Neutrophil (primary cell): ENCODE measurements around the gene RARB.

Source experiments
- H3K27ac ChIP-seq: fragments of 200-600 bp; sonication (generic); 2 replicates; pipeline ENCODE4 v1.5.1; 2016; ENCODE audit warnings: mild to moderate bottlenecking, moderate library complexity
- H3K27me3 ChIP-seq: fragments of 200-600 bp; sonication (generic); 2 replicates; pipeline ENCODE4 v1.6.0; 2016; ENCODE audit warnings: mild to moderate bottlenecking
- H3K36me3 ChIP-seq: fragments of 200-600 bp; sonication (generic); 2 replicates; pipeline ENCODE4 v1.5.1; 2017
- H3K4me1 ChIP-seq, 2 experiments: fragments of 200-600 bp in 1 of 2; sonication (generic) in 1 of 2; 1 replicate in 1 of 2; 2 replicates in 1 of 2; pipeline versions ENCODE4 v1.5.1 to v1.6.1; 2013 to 2016; ENCODE audit warnings: low read depth in 1 of 2, low read length in 1 of 2, mild to moderate bottlenecking in 1 of 2, moderate library complexity in 1 of 2; ENCODE audit not compliant: control insufficient read depth in 1 of 2, insufficient read depth in 1 of 2
- H3K4me3 ChIP-seq, 2 experiments: fragments of 200-600 bp in 1 of 2; sonication (generic) in 1 of 2; 1 replicate in 1 of 2; 2 replicates in 1 of 2; pipeline ENCODE4 v1.5.1; 2013 to 2016; ENCODE audit warnings: low read depth in 1 of 2, low read length in 1 of 2, mild to moderate bottlenecking in 1 of 2, moderate library complexity in 1 of 2
- H3K9me3 ChIP-seq: fragments of 200-600 bp; sonication (generic); 2 replicates; pipeline ENCODE4 v1.5.1; 2016
- CTCF ChIP-seq: fragments of 200-600 bp; sonication (generic); IDR thresholded peaks from 2 replicates; pipeline ENCODE4 v1.5.1; 2016; ENCODE audit warnings: antibody characterized with exemption

Gene RARB

GRCh38 chr3:25603703-25604102 is 175.6 kb downstream of the RARB start:
- Histone ChIP-seq H3K27ac (peak overlapping the region; percentile 73), H3K27me3 (no peaks in the 10 kb centered on the region), H3K4me3 (peak overlapping the region in 1 of 2 experiments; percentile 5), H3K9me3 (no peaks in the 10 kb centered on the region), H3K36me3 (peaks cover 74% of the 10 kb centered on the region), H3K4me1 (peaks cover 15 to 16% of the 10 kb centered on the region in 2 experiments)
- no peak for TF ChIP-seq CTCF

DNA sequence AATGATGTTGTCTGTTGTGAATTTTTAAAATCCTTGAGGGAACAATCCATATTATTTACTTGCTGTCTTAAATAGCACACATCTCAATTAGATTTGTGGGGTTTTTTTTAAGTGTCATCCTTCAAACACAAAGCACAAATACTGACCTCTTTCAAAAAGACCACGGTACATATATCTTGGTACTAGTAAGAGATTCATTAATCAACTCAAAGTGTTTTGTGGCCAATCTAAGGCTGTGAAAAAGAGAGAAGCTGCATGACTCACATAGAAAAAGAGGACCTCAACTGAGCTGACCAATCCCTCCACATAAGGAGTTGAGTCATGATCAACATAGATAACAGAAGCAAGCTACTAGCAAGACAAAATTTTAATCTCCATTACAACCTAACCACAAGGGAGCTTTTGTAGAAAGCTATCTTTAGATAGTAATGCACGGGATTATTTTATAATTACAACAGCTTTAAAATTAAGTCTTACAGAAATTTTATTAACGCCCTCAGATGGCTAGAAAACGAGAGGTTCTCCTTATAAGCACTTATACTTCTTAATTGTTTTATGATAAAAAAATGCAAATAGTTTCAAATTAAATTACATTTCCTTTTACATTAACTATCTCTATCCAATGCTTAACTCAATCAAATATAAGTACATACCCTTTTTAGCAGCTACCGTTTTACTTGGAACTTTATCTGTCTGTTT is 176.2 kb downstream of the RARB start:
- H3K4me1 ChIP-seq = peaks cover 15 to 16% of the 10 kb centered on the region in 2 experiments
- H3K27ac ChIP-seq = peak overlapping the region; percentile 73
- peak overlapping the region in 1 of 2 experiments; percentile 5 for H3K4me3 ChIP-seq
- TF ChIP-seq CTCF = no peak
- peaks cover 74% of the 10 kb centered on the region for H3K36me3 ChIP-seq
- H3K9me3 ChIP-seq = no peaks in the 10 kb centered on the region
- no peaks in the 10 kb centered on the region for H3K27me3 ChIP-seq

- H3K27ac ChIP-seq = no peak overlapping the region
- H3K4me1 ChIP-seq = no peaks in the 10 kb centered on the region
- no peak for TF ChIP-seq CTCF
- no peaks in the 10 kb centered on the region for H3K9me3 ChIP-seq
- peaks cover 98% of the 10 kb centered on the region for H3K36me3 ChIP-seq
- no peak overlapping the region for H3K4me3 ChIP-seq
- H3K27me3 ChIP-seq = no peaks in the 10 kb centered on the region
These were observed 182.1 kb downstream of the RARB start for GRCh38 chr3:25610167-25610566.

- Histone ChIP-seq H3K9me3 (no peaks in the 10 kb centered on the region), H3K27ac (no peak overlapping the region), H3K27me3 (no peaks in the 10 kb centered on the region), H3K4me1 (no peaks in the 10 kb centered on the region), H3K36me3 (peaks cover 98% of the 10 kb centered on the region), H3K4me3 (no peak overlapping the region)
- no peak for TF ChIP-seq CTCF
These were observed 182.7 kb downstream of the RARB start for GRCh38 chr3:25610779-25611178.

DNA sequence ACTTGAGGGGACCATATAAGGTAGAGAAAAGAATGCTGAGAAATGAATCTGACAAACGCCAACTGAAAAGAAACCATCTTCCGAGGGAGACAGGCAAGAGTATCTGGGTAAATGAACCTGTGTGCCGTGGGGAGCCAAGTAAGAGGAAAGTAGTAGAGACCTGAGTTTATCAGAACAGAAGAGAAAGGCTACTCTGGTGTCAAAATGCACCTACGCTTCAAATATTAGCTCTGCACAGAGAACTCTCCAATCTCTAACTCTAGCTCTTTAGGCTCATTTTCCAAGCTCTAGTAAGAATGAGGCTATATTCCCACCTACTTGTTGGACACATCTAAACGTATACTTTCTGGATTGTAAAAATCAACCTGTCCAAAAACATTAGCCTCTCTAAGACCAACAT is 183.1 kb downstream of the RARB start:
- H3K27ac ChIP-seq = no peak overlapping the region
- H3K4me3 ChIP-seq = no peak overlapping the region
- H3K4me1 ChIP-seq = no peaks in the 10 kb centered on the region
- H3K27me3 ChIP-seq = no peaks in the 10 kb centered on the region
- TF ChIP-seq CTCF = no peak
- peaks cover 96% of the 10 kb centered on the region for H3K36me3 ChIP-seq
- no peaks in the 10 kb centered on the region for H3K9me3 ChIP-seq
